NCI-H2107 treated with DMSO at 0.1 percent for 48 hours (cell line): Measurements from ENCODE around the gene ZFPM1.
"Not testable (repeated sequence)": the region's sequence is repeated elsewhere in the genome, so short reads cannot be mapped to it uniquely, and the experiment has no call there.

Experiments used
- DNase-seq: peaks from one replicate; lab custom pipeline; 2025; ENCODE audit not compliant: unreplicated experiment; lab: John Stamatoyannopoulos, UW

ZFPM1 gene

GRCh38 chr16:88464447-88465318 is 11.6 kb downstream of the ZFPM1 start:
- DNase-seq = no peak

- no peak for DNase-seq
Observed at GRCh38 chr16:88465387-88465983, 12.4 kb downstream of the ZFPM1 start.

- DNase-seq = no peak
Observed at GRCh38 chr16:88466175-88466862, 13.2 kb downstream of the ZFPM1 start.

DNA sequence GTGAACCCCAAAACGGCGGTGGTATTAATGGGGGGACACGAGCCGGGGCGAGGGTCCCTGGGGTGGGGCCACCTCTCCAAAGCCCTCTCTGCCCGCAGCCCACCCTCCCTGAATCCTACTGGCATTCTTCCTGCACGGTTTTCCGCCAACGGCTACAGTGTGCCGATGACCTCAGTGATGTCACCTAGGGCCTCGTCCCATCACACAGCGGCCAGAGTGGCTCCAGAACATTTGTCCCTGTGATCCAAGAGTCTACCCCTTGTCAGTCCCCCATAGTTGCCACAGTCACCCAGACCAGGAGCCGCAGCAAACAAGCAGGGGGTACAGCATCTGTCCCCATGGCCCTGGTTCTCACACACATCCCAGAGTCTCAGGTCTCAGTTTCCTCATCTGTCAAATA is 13.9 kb downstream of the ZFPM1 start:
- no peak for DNase-seq

- DNase-seq = no peak
Observed at GRCh38 chr16:88467541-88467944, 14.5 kb downstream of the ZFPM1 start.

DNA sequence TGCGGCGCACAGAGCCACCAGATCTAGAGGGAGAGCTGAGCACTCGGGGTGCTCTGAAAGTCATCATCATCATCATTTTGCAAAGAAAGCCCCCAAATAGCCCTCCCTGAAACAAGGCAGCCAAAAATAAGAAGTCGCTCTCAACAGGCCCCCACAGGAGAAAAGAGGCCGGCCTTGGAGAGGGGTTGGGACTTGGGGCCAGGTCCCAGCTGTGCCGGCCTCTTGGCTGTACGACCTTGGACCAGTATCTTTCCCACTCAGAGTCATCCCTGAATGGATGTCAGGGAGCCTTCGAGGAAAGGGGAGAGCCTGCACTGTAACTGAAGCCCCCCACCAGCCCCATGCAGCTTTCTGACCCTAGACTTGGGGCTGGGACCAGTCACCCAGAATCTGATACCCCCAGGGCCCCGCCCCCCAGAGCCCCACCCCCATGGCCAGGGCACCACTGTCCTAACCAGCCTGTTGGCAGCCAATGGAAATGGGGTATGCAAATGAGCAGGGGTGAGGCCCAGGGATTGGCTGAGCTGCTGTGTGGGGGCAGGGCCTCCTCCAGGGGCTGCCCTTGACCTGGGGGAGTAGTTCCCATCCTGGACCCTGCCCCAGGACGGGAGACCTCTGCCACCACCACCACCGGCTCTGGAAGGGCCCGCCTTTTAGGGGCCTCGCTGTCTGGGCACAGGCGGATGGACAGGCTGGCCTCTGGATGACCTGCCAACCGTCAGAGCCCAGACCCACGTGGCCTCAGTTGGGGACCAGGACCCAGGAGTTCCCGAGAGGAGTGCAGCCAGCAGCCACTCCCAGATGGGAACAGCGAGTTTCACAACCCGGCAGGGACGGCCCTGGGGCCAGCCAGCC is 15.4 kb downstream of the ZFPM1 start:
- DNase-seq = no peak

DNA sequence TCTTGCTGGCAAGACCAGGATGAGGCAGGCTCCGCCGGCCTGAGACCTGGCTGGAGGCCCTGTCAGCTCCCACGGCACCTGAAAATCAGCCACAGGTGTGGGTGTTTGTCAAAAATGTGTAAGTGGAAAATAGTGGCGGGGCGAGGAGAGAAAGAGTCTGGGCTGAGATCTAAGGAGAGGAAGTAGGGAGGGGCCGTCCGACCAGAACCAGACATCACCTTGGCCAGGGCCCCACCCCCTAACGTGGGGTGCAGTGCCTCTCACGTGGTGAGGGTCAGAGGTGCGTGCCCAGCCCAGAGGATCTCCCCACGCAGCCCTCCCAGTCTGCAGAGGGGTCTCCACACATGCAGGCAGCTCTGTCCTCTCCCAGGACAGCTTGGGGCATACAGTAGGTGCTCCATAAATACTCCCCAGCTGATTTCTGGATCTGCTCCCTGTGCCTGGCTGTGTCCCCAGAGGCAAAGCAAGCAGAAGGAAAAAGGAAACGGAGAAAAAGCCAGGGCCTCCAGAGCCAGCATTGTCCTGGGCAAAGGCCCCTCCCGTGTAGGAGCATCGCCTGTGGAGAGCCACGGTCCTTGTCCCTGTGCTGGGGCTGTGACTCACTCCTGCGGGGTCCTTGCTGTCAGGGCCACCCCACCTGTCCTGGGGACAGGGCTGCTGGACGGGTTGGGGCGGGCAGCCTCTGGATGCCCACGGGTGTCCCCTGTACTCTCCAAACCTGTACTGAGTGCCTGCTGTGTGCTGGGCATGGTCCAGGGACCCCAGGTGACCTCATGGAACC is 16.7 kb downstream of the ZFPM1 start:
- DNase-seq = no peak

- DNase-seq = not testable (repeated sequence)
Observed at GRCh38 chr16:88470396-88470680, 17.3 kb downstream of the ZFPM1 start.

DNA sequence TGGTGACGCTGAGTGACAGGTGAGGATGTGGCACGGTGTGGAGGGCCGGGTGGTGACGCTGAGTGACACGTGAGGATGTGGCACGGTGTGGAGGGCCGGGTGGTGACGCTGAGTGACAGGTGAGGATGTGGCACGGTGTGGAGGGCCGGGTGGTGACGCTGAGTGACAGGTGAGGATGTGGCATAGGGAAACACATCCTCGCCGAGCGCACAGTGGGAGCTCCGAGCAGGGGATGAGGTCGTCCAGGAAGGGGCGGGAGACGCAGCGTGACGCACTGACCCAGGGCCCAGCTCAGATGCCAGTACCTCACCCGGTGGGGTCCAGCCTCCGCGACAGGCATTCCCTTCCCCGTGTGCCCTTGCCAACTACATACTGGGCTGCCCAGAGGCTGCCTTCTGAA is 17.6 kb downstream of the ZFPM1 start:
- DNase-seq = not testable (repeated sequence)

DNA sequence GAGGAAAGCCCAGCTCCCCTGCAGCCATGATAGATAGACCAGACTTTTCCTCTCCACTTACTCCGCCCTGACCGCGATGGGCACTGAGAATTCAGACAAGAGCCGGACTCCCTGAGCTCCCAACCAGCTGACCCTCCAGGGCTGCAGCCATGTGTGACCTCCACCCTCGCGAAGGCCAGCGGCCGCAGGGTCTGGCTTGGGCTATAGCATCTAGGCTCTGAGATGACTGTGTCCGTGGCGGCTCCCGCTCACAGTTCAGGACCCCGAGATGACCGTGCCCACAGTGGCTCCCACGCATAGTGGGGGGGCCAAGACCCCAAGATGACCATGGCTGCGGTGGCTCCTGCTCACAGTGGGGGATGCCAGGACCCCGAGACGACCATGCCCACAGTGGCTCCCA is 18.0 kb downstream of the ZFPM1 start:
- no peak for DNase-seq

DNA sequence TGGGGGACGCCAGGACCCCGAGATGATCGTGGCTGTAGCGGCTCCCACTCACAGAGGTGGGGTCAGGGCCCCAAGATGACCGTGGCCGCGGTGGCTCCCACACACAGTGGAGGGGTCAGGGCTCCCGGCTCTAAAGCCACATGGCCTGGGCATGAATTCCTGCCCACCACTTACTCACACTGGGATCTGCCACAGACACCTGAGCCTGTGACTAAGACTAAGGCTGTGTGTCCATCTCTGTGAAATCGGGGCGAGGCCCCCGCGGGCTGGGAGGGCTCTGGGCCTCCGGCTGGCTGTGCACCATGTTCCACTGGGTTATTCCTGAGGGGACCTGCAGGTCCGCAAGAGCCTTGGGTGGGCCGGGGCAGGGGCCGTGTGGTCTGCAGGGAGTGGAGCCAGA is 18.5 kb downstream of the ZFPM1 start:
- DNase-seq = no peak

- no peak for DNase-seq
Observed at GRCh38 chr16:88472069-88472468, 19.0 kb downstream of the ZFPM1 start.

GRCh38 chr16:88472637-88473205 is 19.6 kb downstream of the ZFPM1 start:
- no peak for DNase-seq

GRCh38 chr16:88473666-88474534 is 20.8 kb downstream of the ZFPM1 start:
- no peak for DNase-seq

DNA sequence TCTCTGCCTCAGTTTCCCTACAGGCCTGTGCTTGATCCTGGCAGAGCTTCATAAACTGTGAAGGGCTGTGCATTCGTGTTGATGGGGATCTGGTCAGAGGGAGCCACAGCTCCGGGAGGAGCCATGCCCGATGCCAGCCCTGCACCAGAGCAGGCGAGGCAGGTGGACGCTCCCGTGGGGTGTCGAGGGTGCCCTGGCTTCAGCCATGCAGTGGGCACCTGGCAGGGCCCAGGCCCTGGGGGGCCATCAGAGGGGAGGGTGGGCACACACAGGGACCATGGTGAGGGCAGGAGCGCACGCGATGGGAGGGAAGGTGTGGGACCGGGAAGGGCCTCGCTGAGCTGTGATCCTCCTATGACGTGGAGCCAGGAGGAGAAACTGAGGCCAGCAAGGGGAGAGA is 22.0 kb downstream of the ZFPM1 start:
- DNase-seq = no peak

- DNase-seq = no peak
Observed at GRCh38 chr16:88476203-88476602, 23.1 kb downstream of the ZFPM1 start.

DNA sequence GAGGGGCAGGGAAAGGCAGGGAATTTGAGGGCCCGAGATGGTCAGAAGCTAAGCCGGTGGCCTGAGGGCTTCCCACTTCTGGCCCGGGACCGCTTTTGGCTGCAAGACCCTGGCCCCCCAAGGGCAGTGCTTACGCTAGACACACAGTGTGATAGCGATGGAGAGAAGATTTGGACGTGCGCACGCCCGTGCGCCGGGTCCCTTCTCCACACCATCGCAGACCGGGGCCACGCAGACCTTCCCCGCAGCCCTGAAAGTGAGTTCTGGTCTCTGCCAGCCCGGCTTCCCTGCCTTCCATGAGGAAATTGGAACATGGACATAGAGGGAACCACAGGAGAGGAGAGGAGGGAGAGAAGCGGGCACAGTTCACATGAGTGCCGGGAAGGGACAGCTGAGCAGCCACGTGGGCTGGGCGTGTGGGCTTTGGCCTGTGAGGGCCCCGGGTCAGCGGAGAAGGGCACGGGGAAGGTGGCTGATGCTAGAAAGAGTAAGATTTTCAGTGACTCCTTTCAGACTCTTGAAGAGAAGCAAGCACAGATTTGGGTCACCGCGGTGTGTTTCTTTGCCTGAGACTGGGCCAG is 23.8 kb downstream of the ZFPM1 start:
- DNase-seq = no peak

- no peak for DNase-seq
Observed at GRCh38 chr16:88477631-88478519, 24.8 kb downstream of the ZFPM1 start.
